Measurements from ENCODE around the gene SMYD4. TPM values are rescaled to one million over a fixed set of nuclear protein-coding genes. Genes with fewer than 3 reads are reported as not detected.

Gene SMYD4
- total and polyA plus RNA-seq, 9 of the 15 experiments (the other 6 are each of a cell fraction or from before 2014, with no cell fraction given) = 1.3 to 10.2 (median 6.7) TPM

GRCh38 chr17:1792495-1793446, 36.9 kb downstream of the SMYD4 start (continued):
- TF ChIP-seq RCOR1 (IDR thresholded peaks at IDR 0.05; ENCODE audit: borderline replicate concordance in 1 of 2, low read depth in 2 of 2, low read length in 2 of 2) = 0 out of 4 replicates have a peak, but pooled peaks of 1 of the 2 experiments have one; percentile 6
- TF ChIP-seq, protein P1, sequence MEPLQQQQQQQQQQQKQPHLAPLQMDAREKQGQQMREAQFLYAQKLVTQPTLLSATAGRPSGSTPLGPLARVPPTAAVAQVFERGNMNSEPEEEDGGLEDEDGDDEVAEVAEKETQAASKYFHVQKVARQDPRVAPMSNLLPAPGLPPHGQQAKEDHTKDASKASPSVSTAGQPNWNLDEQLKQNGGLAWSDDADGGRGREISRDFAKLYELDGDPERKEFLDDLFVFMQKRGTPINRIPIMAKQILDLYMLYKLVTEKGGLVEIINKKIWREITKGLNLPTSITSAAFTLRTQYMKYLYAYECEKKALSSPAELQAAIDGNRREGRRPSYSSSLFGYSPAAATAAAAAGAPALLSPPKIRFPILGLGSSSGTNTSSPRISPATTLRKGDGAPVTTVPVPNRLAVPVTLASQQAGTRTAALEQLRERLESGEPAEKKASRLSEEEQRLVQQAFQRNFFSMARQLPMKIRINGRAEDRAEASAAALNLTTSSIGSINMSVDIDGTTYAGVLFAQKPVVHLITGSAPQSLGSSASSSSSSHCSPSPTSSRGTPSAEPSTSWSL (CRISPR knock-in tag; IDR thresholded peaks at IDR 0.05; ENCODE audit: borderline replicate concordance) = no peak
- no peak for TF ChIP-seq JUNB (CRISPR knock-in tag; conservative IDR thresholded peaks at IDR 0.05)
- TF ChIP-seq SNAPC5 (CRISPR knock-in tag; IDR thresholded peaks at IDR 0.05) = no peak
- TF ChIP-seq, protein P2, sequence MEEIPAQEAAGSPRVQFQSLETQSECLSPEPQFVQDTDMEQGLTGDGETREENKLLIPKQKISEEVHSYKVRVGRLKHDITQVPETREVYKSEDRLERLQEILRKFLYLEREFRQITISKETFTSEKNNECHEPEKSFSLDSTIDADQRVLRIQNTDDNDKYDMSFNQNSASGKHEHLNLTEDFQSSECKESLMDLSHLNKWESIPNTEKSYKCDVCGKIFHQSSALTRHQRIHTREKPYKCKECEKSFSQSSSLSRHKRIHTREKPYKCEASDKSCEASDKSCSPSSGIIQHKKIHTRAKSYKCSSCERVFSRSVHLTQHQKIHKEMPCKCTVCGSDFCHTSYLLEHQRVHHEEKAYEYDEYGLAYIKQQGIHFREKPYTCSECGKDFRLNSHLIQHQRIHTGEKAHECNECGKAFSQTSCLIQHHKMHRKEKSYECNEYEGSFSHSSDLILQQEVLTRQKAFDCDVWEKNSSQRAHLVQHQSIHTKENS (CRISPR knock-in tag; IDR thresholded peaks at IDR 0.05) = no peak
- TF ChIP-seq MCM7 (IDR thresholded peaks at IDR 0.05) = no peak
- TF ChIP-seq TEAD4 (IDR thresholded peaks at IDR 0.05; ENCODE audit: low read length) = peak; percentile 58
- TF ChIP-seq TEAD4 (CRISPR knock-in tag; IDR thresholded peaks at IDR 0.05; ENCODE audit: borderline replicate concordance) = no peak
- TF ChIP-seq CBFA2T2 (conservative IDR thresholded peaks at IDR 0.05) = peak; percentile 46
- no peak for TF ChIP-seq ZNF512 (tag; IDR thresholded peaks at IDR 0.05)
- no peak for TF ChIP-seq ETV1 (tag; conservative IDR thresholded peaks at IDR 0.05; ENCODE audit: low read depth)
- TF ChIP-seq, protein P3, sequence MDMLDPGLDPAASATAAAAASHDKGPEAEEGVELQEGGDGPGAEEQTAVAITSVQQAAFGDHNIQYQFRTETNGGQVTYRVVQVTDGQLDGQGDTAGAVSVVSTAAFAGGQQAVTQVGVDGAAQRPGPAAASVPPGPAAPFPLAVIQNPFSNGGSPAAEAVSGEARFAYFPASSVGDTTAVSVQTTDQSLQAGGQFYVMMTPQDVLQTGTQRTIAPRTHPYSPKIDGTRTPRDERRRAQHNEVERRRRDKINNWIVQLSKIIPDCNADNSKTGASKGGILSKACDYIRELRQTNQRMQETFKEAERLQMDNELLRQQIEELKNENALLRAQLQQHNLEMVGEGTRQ (CRISPR knock-in tag; IDR thresholded peaks at IDR 0.05) = 0 out of 2 replicates have a peak, but pooled peaks have one; percentile 5
- TF ChIP-seq KDM1A (IDR thresholded peaks at IDR 0.05) = no peak
- no peak for TF ChIP-seq TAF7 (tag; IDR thresholded peaks at IDR 0.05)
- TF ChIP-seq MAFG (tag; conservative IDR thresholded peaks at IDR 0.05) = no peak
- peak; percentile 72 for TF ChIP-seq CBFA2T3 (IDR thresholded peaks at IDR 0.05)
- peak; percentile 56; the same call in 1 of the 2 replicates for TF ChIP-seq TAL1 (IDR thresholded peaks at IDR 0.05)
- no peak for TF ChIP-seq ZNF57 (CRISPR knock-in tag; IDR thresholded peaks at IDR 0.05)
- no peak for TF ChIP-seq ZNF445 (CRISPR knock-in tag; IDR thresholded peaks at IDR 0.05; ENCODE audit: low read depth)
- no peak for TF ChIP-seq HDGF (IDR thresholded peaks at IDR 0.05)
- TF ChIP-seq IFI16 (CRISPR knock-in tag; IDR thresholded peaks at IDR 0.05) = no peak
- 0 out of 2 replicates have a peak, but pooled peaks have one; percentile 29 for TF ChIP-seq SOX6 (IDR thresholded peaks at IDR 0.05)
- no peak for TF ChIP-seq NR2F6 (CRISPR knock-in tag; IDR thresholded peaks at IDR 0.05)
- TF ChIP-seq KLF6 (CRISPR knock-in tag; IDR thresholded peaks at IDR 0.05; ENCODE audit: borderline replicate concordance) = no peak
- no peak for TF ChIP-seq ZNF354B (CRISPR knock-in tag; IDR thresholded peaks at IDR 0.05)

All from K562 (cell line).